Loucy (cell line): Measurements from ENCODE around the gene CLSTN1.

Source experiments
- H2AFZ ChIP-seq: fragments of 200-600 bp; sonication (generic); 2 replicates; pipeline ENCODE4 v1.6.0; 2016; ENCODE audit warnings: antibody characterized with exemption, mild to moderate bottlenecking, low read length, moderate library complexity
- H3F3A ChIP-seq: fragments of 200-600 bp; 2 replicates; pipeline ENCODE4 v1.6.0; 2016; ENCODE audit warnings: antibody characterized with exemption, low read depth, mild to moderate bottlenecking
- H3K27me3 ChIP-seq: fragments of 200-600 bp; sonication (generic); 2 replicates; pipeline ENCODE4 v1.6.1; 2014; ENCODE audit warnings: low read length, mild to moderate bottlenecking; ENCODE audit not compliant: insufficient read depth, poor library complexity, severe bottlenecking
- H3K36me3 ChIP-seq: fragments of 200-600 bp; sonication (generic); 2 replicates; pipeline ENCODE4 v1.6.1; 2016; ENCODE audit warnings: low read length; ENCODE audit not compliant: insufficient read depth
- H3K4me1 ChIP-seq: fragments of 200-600 bp; sonication (generic); 2 replicates; pipeline ENCODE4 v1.5.1; 2014; ENCODE audit warnings: low read length, mild to moderate bottlenecking; ENCODE audit not compliant: insufficient read depth, poor library complexity, severe bottlenecking
- H3K4me2 ChIP-seq: fragments of 200-600 bp; sonication (generic); 2 replicates; pipeline ENCODE4 v1.6.0; 2014; ENCODE audit warnings: antibody characterized with exemption, low read length, low read depth, mild to moderate bottlenecking; ENCODE audit not compliant: poor library complexity, severe bottlenecking
- H3K4me3 ChIP-seq: fragments of 200-600 bp; sonication (generic); 2 replicates; pipeline ENCODE4 v1.5.1; 2014; ENCODE audit warnings: low read length, mild to moderate bottlenecking, mixed read lengths; ENCODE audit not compliant: poor library complexity, severe bottlenecking
- H3K79me2 ChIP-seq: fragments of 200-600 bp; sonication (generic); 2 replicates; pipeline ENCODE4 v1.6.1; 2014; ENCODE audit warnings: low read length; ENCODE audit not compliant: insufficient read depth
- H3K9ac ChIP-seq: fragments of 200-600 bp; sonication (generic); 2 replicates; pipeline ENCODE4 v1.6.0; 2014; ENCODE audit warnings: mild to moderate bottlenecking, low read depth, low read length, moderate library complexity; ENCODE audit not compliant: poor library complexity, severe bottlenecking
- H3K9me2 ChIP-seq: fragments of 200-600 bp; sonication (generic); replicated peaks from 2 replicates; pipeline ENCODE4 v1.6.1; 2016; ENCODE audit warnings: low read depth, low read length, mixed read lengths
- H3K9me3 ChIP-seq: fragments of 200-600 bp; sonication (generic); 2 replicates; pipeline ENCODE4 v1.6.1; 2014; ENCODE audit warnings: mild to moderate bottlenecking, antibody characterized with exemption, low read length, low read depth; ENCODE audit not compliant: insufficient read depth
- H4K20me1 ChIP-seq: fragments of 200-600 bp; sonication (generic); 2 replicates; pipeline ENCODE4 v1.6.0; 2014; ENCODE audit warnings: antibody characterized with exemption, low read length, mild to moderate bottlenecking; ENCODE audit not compliant: insufficient read depth, poor library complexity, severe bottlenecking
- CTCF ChIP-seq: fragments of 200-600 bp; sonication (generic); conservative IDR thresholded peaks from 2 replicates; pipeline ENCODE4 v1.5.1; 2014; ENCODE audit warnings: mild to moderate bottlenecking, antibody characterized with exemption, low read length
- EZH2phosphoT487 ChIP-seq: fragments of 200-600 bp; IDR thresholded peaks from 2 replicates; pipeline ENCODE4 v1.6.1; 2018; ENCODE audit warnings: antibody characterized with exemption, mild to moderate bottlenecking, moderate library complexity, borderline replicate concordance

Gene CLSTN1

GRCh38 chr1:9823943-9824701 is at the start of gene CLSTN1:
Gene CLSTN1, minus strand, starts transcription at chr1:9823965. Its CDS starts 232 bp downstream, at chr1:9823733.
- H3K79me2 ChIP-seq = peaks cover 42% of the 10 kb centered on the region
- no peaks in the 10 kb centered on the region for H3K9me3 ChIP-seq
- peaks cover 11% of the 10 kb centered on the region; the same call in 1 of the 2 replicates for H3F3A ChIP-seq
- TF ChIP-seq EZH2phosphoT487 (no peak), CTCF (no peak)
- H4K20me1 ChIP-seq = peaks cover 32% of the 10 kb centered on the region
- no peaks in the 10 kb centered on the region for H3K9me2 ChIP-seq
- H3K27me3 ChIP-seq = no peaks in the 10 kb centered on the region
- peak within 1 kb of the TSS; percentile 83 for H3K9ac ChIP-seq
- H3K36me3 ChIP-seq = no peaks in the 10 kb centered on the region
- H3K4me2 ChIP-seq = peak within 1 kb of the TSS; percentile 88
- peaks cover 49% of the 10 kb centered on the region for H3K4me1 ChIP-seq
- peak within 1 kb of the TSS; percentile 77 for H3K4me3 ChIP-seq
- H2AFZ ChIP-seq = peak within 1 kb of the TSS; percentile 56; the same call in 1 of the 2 replicates

GRCh38 chr1:9873385-9873784 is 49.6 kb upstream of the CLSTN1 start:
- no peak overlapping the region for H3K4me3 ChIP-seq
- no peaks in the 10 kb centered on the region for H3F3A ChIP-seq
- no peaks in the 10 kb centered on the region for H3K27me3 ChIP-seq
- H3K4me1 ChIP-seq = peaks cover 3% of the 10 kb centered on the region
- no peak overlapping the region for H3K4me2 ChIP-seq
- H4K20me1 ChIP-seq = no peaks in the 10 kb centered on the region
- H3K9me2 ChIP-seq = no peaks in the 10 kb centered on the region
- no peak overlapping the region for H3K9ac ChIP-seq
- no peaks in the 10 kb centered on the region for H3K9me3 ChIP-seq
- H2AFZ ChIP-seq = no peak overlapping the region
- H3K79me2 ChIP-seq = no peaks in the 10 kb centered on the region
- TF ChIP-seq CTCF = no peak
- TF ChIP-seq EZH2phosphoT487 = no peak
- H3K36me3 ChIP-seq = peaks cover 10% of the 10 kb centered on the region; the same call in 1 of the 2 replicates

- Histone ChIP-seq H3K9me3 (no peaks in the 10 kb centered on the region), H3K9me2 (no peaks in the 10 kb centered on the region), H4K20me1 (no peaks in the 10 kb centered on the region), H3K27me3 (no peaks in the 10 kb centered on the region), H3K4me1 (peaks cover 3% of the 10 kb centered on the region), H3F3A (no peaks in the 10 kb centered on the region), H3K9ac (no peak overlapping the region), H3K4me2 (no peak overlapping the region), H3K79me2 (no peaks in the 10 kb centered on the region), H3K4me3 (no peak overlapping the region), H3K36me3 (peaks cover 10% of the 10 kb centered on the region; the same call in 1 of the 2 replicates), H2AFZ (no peak overlapping the region)
- TF ChIP-seq EZH2phosphoT487 (no peak), CTCF (no peak)
Measured at GRCh38 chr1:9872430-9873165, 48.8 kb upstream of the CLSTN1 start.
